Body of pancreas (tissue), 4 donors: ENCODE data around the gene TMEM63A.

Experiments
- CTCF ChIP-seq, 7 experiments: fragments of 450-650 bp in 4 of 7; fragments of 200-600 bp in 3 of 7; sonication (generic) in 3 of 7; IDR thresholded peaks; one replicate each; pipeline ENCODE4 v1.5.1; 2016 to 2019; ENCODE audit warnings: antibody characterized with exemption in 7 of 7
- POLR2A ChIP-seq, 3 donors: fragments of 450-650 bp; IDR thresholded peaks; one replicate each; pipeline ENCODE4 v1.6.1; 2016; ENCODE audit warnings: antibody characterized with exemption in 3 of 3, mild to moderate bottlenecking in 2 of 3

DNA sequence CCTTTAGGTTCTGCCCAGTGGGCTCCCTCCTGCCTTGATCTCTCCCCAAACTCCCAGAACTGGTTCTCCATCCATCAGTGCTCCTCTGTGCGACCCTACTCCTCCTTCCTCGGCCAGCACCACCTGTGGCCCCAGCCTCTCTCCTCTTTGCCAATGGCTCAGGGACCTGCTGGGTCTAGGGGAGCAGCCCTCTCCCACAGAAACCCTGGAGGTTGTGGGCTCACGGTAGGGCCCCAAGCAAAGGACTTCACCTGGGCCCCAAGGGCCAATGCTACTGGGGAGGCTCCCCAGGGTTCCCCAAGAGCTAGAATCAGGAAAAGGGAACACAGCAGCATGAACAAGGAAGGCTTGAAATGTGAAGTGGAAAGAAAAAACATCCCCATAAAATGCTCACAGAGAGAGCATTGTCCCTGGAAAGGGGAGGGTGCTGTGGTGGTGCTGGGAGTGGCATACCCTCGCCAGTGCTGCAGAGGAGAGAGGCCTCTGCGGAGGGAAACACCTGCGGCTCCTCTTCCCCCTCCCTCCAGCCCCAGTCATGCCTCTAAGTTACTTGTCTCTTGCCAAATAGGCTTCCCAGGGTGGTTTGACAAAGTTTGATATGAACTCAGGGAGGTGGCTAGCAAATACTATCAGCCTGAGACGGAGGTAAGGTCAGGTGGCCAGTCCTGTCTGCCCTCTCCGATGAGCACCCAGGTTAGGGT lies 2.5 kb downstream of the TMEM63A start:
- TF ChIP-seq POLR2A (IDR thresholded peaks at IDR 0.05) (peak in 2 of 3 donors; percentile 61 to 71), CTCF (IDR thresholded peaks at IDR 0.05) (no peak)
